Caco-2 (cell line): ENCODE measurements around the gene TMEM63C. TPM values are rescaled to one million over a fixed set of nuclear protein-coding genes. Genes with fewer than 3 reads are reported as not detected.

Experiments used
- BruUV-seq: library from RNA; stranded (reverse); fragments of 400-500 nt; replicated peaks from 2 replicates; lab custom pipeline; 2021; lab: Mats Ljungman, UMichigan
- CTCF ChIA-PET: fragments of 300-600 bp; sonication (Branson Sonifier 250); formaldehyde crosslinking; loops from one replicate; lab custom pipeline; 2022; ENCODE audit warnings: antibody characterized with exemption; lab: Charles Lee
- POLR2A ChIA-PET: fragments of 300-600 bp; sonication (Branson Sonifier 250); formaldehyde crosslinking; loops from one replicate; lab custom pipeline; 2022; ENCODE audit warnings: antibody characterized with exemption; lab: Charles Lee
- DNase-seq, 2 experiments: peaks; one replicate each; pipeline versions ENCODE4 v3.0.0 to v3.0.0-alpha.2; 2020 to 2022
- H3K27me3 ChIP-seq: replicated peaks from 2 replicates; pipeline ENCODE4 v1.6.0; 2011; ENCODE audit warnings: low read length; ENCODE audit not compliant: control insufficient read depth, insufficient read depth
- H3K36me3 ChIP-seq: 2 replicates; pipeline ENCODE4 v1.5.1; 2011; ENCODE audit warnings: low read length; ENCODE audit not compliant: control insufficient read depth, insufficient read depth
- H3K4me1 ChIP-seq: fragments of 250-450 bp; sonication (Bioruptor Pico); 2 replicates; pipeline ENCODE4 v1.5.1; 2020; ENCODE audit warnings: mild to moderate bottlenecking
- H3K4me3 ChIP-seq: 2 replicates; pipeline ENCODE4 v1.5.1; 2011; ENCODE audit warnings: low read depth, mild to moderate bottlenecking, control low read depth, low read length
- H3K9me3 ChIP-seq: fragments of 250-450 bp; sonication (Bioruptor Pico); 2 replicates; pipeline ENCODE4 v1.5.1; 2020; ENCODE audit warnings: mild to moderate bottlenecking, moderate library complexity
- H3K27ac Mint-ChIP-seq: one replicate; pipeline ENCODE4 v1.8.0; 2022; ENCODE audit warnings: mixed read lengths; ENCODE audit not compliant: unreplicated experiment
- H3K27me3 Mint-ChIP-seq: one replicate; pipeline ENCODE4 v1.8.0; 2022; ENCODE audit warnings: mixed read lengths; ENCODE audit not compliant: insufficient read depth, unreplicated experiment
- H3K36me3 Mint-ChIP-seq: one replicate; pipeline ENCODE4 v1.8.0; 2022; ENCODE audit warnings: mild to moderate bottlenecking, mixed read lengths; ENCODE audit not compliant: insufficient read depth, unreplicated experiment
- H3K4me1 Mint-ChIP-seq: one replicate; pipeline ENCODE4 v1.8.0; 2022; ENCODE audit warnings: low read depth, mixed read lengths; ENCODE audit not compliant: unreplicated experiment
- H3K4me3 Mint-ChIP-seq: one replicate; pipeline ENCODE4 v1.8.0; 2022; ENCODE audit warnings: mild to moderate bottlenecking, moderate library complexity, mixed read lengths; ENCODE audit not compliant: unreplicated experiment
- H3K9me3 Mint-ChIP-seq: one replicate; pipeline ENCODE4 v1.8.0; 2022; ENCODE audit warnings: mixed read lengths; ENCODE audit not compliant: unreplicated experiment
- intact Hi-C: fragments of 100-400 bp; cut with micrococcal nuclease; formaldehyde crosslinking; loops from one replicate; pipeline ENCODE4 v1.10.0; 2022; ENCODE audit not compliant: unreplicated experiment
- total RNA-seq: library from RNA; stranded (reverse); gene quantifications from 2 replicates; pipeline ENCODE4 v1.2.3, GENCODE V29; 2022
- TF ChIP-seq, protein P1 (sequence below), 2 experiments: fragments of 200-600 bp in 1 of 2; IDR thresholded peaks; 1 replicate in 1 of 2; 2 replicates in 1 of 2; pipeline versions ENCODE4 v1.5.1 to v1.8.0; 2011 to 2022; ENCODE audit warnings: antibody characterized with exemption in 1 of 2, control low read depth in 1 of 2, inconsistent platforms in 1 of 2, low read depth in 1 of 2, low read length in 1 of 2, mild to moderate bottlenecking in 1 of 2, moderate library complexity in 1 of 2; ENCODE audit not compliant: insufficient read depth in 1 of 2, severe bottlenecking in 1 of 2, unreplicated experiment in 1 of 2

TMEM63C gene
- total RNA-seq, 1 experiment from 2014 or later, result 1.3 TPM

DNA sequence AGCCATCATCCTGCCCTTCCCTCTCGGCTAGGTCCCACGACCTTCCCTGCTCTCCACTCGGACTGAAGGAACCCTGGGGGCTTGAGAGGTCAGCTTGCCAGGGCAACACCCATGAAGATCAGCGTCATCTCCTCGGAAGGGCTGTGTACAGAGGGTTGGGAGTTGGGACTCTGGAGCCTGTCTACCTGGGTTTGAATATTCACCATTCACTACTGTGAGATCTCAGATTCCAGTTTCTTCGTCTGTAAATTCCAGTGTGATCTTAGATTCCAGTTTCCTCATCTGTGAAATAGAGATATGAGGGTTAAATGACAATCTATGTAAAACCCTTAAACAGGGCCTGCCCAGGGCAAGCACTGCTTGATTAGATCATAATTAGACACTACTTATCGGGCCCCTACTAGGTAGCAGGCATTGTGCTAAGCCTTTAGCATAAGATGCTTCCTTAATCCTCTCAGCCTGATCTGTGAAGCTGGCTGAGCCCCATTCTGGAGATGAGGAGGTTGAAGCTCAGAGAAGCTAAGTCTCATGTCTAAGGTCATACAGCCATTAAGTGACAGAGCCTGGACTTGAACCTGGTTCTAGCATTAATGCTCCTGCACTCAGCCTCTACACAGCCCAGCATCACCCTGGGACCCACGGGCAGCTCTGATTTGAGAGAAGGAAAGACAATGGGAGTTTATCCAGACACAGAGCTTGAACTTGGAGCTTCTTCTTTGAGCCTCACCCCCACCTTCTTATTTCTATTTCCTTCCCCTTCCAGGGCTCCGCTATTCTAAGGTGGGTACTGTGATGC lies 39.4 kb upstream of the TMEM63C start:
- ChIA-PET POLR2A (no interaction called here), CTCF (interaction anchor here (1.4 kb wide), 2 partner anchors 9 to 174 kb away, joined by 5 read pairs; no protein-coding TSS in a partner anchor)
- TF ChIP-seq, protein P1, sequence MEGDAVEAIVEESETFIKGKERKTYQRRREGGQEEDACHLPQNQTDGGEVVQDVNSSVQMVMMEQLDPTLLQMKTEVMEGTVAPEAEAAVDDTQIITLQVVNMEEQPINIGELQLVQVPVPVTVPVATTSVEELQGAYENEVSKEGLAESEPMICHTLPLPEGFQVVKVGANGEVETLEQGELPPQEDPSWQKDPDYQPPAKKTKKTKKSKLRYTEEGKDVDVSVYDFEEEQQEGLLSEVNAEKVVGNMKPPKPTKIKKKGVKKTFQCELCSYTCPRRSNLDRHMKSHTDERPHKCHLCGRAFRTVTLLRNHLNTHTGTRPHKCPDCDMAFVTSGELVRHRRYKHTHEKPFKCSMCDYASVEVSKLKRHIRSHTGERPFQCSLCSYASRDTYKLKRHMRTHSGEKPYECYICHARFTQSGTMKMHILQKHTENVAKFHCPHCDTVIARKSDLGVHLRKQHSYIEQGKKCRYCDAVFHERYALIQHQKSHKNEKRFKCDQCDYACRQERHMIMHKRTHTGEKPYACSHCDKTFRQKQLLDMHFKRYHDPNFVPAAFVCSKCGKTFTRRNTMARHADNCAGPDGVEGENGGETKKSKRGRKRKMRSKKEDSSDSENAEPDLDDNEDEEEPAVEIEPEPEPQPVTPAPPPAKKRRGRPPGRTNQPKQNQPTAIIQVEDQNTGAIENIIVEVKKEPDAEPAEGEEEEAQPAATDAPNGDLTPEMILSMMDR (IDR thresholded peaks at IDR 0.05; ENCODE audit: insufficient read depth in 1 of 2, low read depth in 1 of 2, low read length in 1 of 2, severe bottlenecking in 1 of 2, unreplicated experiment in 1 of 2), result no peak
- H3K27ac Mint-ChIP-seq, result no peak overlapping the region
- no TSS peak for BruUV-seq
- Histone ChIP-seq H3K4me1 (no peaks in the 10 kb centered on the region), H3K27me3 (peaks cover 3% of the 10 kb centered on the region), H3K4me3 (no peak overlapping the region), H3K9me3 (no peaks in the 10 kb centered on the region), H3K36me3 (no peaks in the 10 kb centered on the region)
- H3K9me3 Mint-ChIP-seq, result no peaks in the 10 kb centered on the region
- intact Hi-C loops, result no loop called here
- peaks cover 39% of the 10 kb centered on the region for H3K27me3 Mint-ChIP-seq
- DNase-seq, result no peak
- H3K36me3 Mint-ChIP-seq, result no peaks in the 10 kb centered on the region
- H3K4me1 Mint-ChIP-seq, result no peaks in the 10 kb centered on the region
- peak overlapping the region; percentile 63 for H3K4me3 Mint-ChIP-seq

DNA sequence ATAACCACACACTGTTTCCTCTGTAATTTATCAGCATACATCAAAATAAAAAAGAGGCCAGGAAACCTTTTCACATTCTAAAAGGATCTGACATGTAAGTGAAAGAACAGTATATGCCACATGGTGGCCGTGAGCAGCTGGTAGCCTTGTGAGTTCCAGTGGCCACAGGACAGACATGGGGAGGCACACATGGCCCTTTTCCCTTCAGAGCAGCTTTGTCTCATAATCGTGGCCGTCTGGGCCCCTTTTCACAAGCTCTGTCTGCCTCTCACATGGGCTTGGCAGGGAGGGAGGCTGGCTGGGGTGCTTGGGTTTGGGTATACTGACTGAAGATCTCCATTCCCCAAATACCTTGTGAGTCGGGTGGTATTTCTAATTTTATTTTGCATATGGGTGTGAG lies 38.5 kb upstream of the TMEM63C start:
- intact Hi-C loops, result no loop called here
- no peak for DNase-seq
- TF ChIP-seq, protein P1 (IDR thresholded peaks at IDR 0.05; ENCODE audit: insufficient read depth in 1 of 2, low read depth in 1 of 2, low read length in 1 of 2, severe bottlenecking in 1 of 2, unreplicated experiment in 1 of 2), result no peak
- Mint-ChIP-seq H3K36me3 (no peaks in the 10 kb centered on the region), H3K4me1 (no peaks in the 10 kb centered on the region), H3K27ac (no peak overlapping the region), H3K9me3 (no peaks in the 10 kb centered on the region), H3K4me3 (no peak overlapping the region), H3K27me3 (peaks cover 36% of the 10 kb centered on the region)
- no peak overlapping the region for H3K4me3 ChIP-seq
- H3K36me3 ChIP-seq, result no peaks in the 10 kb centered on the region
- H3K4me1 ChIP-seq, result no peaks in the 10 kb centered on the region
- H3K9me3 ChIP-seq, result no peaks in the 10 kb centered on the region
- POLR2A ChIA-PET, result no interaction called here
- no TSS peak for BruUV-seq
- CTCF ChIA-PET, result interaction anchor here (1.4 kb wide), 2 partner anchors 8 to 173 kb away, joined by 5 read pairs; no protein-coding TSS in a partner anchor
- H3K27me3 ChIP-seq, result peaks cover 3% of the 10 kb centered on the region

DNA sequence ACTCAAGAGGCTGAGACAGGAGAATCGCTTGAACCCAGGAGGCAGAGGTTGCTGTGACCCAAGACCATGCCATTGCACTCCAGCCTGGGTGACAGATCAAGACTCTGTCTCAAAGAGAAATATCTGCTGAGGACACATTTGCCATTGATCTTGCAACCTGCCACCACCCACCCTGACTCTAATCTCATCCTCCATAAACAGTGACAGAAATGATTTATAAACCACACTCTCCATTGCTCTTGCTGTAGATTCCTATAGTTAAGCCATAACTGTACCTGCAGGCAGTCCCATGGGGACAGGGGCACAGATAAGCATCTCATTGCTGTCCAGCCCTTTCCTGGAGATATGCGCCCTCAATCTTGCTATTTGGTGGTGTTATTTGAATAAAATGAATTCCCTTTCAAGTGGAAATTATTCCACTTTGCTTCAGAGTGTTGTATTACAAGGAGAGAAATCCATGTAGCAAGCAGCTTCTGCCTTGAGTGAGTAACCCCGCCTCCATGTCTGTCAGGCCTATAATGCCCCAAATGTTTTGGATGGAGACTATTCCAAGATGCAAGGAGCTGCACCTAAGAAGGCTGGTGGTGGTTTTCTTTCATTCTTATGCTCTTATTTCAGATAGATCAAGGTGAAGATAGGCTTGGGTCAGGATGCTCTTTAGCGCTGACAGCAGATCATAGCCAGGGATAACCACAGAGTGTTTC lies 37.0 kb upstream of the TMEM63C start:
- no peak for DNase-seq
- no peak overlapping the region for H3K4me3 Mint-ChIP-seq
- intact Hi-C loops, result no loop called here
- TF ChIP-seq, protein P1 (IDR thresholded peaks at IDR 0.05; ENCODE audit: insufficient read depth in 1 of 2, low read depth in 1 of 2, low read length in 1 of 2, severe bottlenecking in 1 of 2, unreplicated experiment in 1 of 2), result no peak
- Histone ChIP-seq H3K36me3 (no peaks in the 10 kb centered on the region), H3K4me1 (no peaks in the 10 kb centered on the region), H3K9me3 (no peaks in the 10 kb centered on the region), H3K4me3 (no peak overlapping the region), H3K27me3 (peaks cover 3% of the 10 kb centered on the region)
- H3K27ac Mint-ChIP-seq, result no peak overlapping the region
- H3K36me3 Mint-ChIP-seq, result no peaks in the 10 kb centered on the region
- no peaks in the 10 kb centered on the region for H3K4me1 Mint-ChIP-seq
- H3K27me3 Mint-ChIP-seq, result peaks cover 26% of the 10 kb centered on the region
- no peaks in the 10 kb centered on the region for H3K9me3 Mint-ChIP-seq
- no TSS peak for BruUV-seq
- ChIA-PET POLR2A (no interaction called here), CTCF (no interaction called here)
